HG03097 (cell line): ENCODE measurements around the gene KIF3B.
"Not testable (repeated sequence)": the region's sequence is repeated elsewhere in the genome, so short reads cannot be mapped to it uniquely, and the experiment has no call there.

Source experiments
- ATAC-seq: cut with Tn5 transposase; IDR thresholded peaks from one replicate; pipeline ENCODE4 v1.9.1; 2021; ENCODE audit not compliant: unreplicated experiment, low FRiP score

KIF3B gene

DNA sequence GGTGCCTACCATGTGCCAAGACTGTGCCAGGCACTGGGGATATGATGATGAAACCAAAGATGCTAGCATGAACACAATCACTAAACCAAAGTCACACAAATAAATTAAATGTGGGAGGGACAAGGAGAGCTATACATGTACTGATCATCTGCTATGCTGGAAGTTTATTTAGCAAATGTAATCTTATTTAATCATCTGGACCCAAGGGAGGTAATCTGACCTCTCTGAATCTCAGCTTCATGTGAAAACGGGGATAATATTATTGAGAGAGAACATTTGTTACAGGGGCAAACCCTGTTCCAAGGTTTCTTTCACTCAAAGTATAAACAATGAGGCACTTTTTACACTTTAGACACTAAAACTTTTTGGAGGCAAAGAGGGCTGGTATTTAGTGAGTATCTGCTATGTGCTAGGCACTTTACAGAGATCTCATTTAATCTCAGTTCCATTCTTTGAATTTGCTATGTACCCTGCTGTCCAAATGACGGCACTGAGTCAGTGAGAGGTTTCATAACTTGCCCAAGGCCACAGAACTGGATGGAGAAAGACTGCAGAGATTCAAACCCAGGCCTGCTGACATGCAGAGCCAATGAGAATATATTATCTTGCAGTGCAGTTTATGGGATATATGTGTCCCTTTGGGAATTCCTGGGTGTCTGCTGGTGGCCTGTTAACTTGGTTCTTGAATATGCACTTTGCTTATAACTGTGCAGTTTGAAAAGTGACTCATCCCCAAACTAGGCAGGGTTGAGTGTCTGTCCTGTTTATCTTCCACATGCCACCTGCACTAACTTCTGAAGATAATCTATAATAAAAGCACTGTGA, 77.4 kb downstream of the KIF3B start:
- ATAC-seq = no peak

DNA sequence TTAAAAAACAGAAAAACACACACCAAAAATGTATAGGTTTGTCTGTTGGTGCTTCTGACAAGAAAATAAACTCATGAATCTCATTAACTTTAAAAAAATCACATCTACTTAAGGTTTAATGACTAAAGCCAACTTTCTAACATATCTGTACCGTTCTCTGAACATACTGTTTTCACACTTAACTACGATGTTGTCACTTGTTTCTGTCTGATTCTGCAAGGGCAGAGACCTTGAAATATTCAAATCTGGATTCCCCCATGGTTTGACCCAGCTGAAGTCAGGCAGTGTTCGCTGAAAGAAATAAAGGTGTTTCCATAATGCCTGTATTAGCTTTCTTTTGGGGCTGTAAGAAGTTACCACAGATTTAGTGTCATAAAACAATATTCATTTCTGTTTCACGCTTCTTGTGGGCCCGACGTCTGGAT, 78.0 kb downstream of the KIF3B start:
- peak; percentile 27 for ATAC-seq

DNA sequence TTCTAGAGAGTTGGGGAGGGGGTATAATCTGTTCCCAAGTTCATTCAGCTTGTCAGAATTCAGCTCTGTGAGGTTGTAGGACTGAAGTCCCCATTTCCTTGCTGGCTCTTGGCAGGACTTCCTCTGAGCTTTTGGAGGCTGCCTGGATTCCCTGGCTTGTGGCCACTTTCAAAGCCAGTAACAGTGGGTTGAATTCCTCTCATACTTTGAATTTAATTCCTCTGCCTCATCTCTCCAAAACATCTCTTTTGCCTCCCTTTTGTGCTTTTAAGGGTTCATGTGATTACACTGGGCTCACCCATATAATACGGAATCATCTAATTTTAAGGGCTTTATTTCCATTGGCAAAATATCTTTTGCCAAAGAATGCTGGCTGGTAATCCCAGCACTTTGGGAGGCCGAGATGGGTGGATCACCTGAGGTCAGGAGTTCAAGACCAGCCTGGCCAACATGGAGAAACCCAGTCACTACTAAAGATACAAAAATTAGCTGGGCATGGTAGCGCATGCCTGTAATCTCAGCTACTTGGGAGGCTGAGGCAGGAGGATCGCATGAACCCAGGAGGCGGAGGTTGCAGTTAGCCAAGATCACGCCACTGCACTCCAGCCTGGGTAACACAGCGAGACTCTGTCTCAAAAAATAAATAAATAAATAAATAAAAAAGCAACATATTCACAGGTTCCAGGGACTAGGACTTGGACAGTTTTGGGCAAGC, 78.6 kb downstream of the KIF3B start:
- ATAC-seq = not testable (repeated sequence)

DNA sequence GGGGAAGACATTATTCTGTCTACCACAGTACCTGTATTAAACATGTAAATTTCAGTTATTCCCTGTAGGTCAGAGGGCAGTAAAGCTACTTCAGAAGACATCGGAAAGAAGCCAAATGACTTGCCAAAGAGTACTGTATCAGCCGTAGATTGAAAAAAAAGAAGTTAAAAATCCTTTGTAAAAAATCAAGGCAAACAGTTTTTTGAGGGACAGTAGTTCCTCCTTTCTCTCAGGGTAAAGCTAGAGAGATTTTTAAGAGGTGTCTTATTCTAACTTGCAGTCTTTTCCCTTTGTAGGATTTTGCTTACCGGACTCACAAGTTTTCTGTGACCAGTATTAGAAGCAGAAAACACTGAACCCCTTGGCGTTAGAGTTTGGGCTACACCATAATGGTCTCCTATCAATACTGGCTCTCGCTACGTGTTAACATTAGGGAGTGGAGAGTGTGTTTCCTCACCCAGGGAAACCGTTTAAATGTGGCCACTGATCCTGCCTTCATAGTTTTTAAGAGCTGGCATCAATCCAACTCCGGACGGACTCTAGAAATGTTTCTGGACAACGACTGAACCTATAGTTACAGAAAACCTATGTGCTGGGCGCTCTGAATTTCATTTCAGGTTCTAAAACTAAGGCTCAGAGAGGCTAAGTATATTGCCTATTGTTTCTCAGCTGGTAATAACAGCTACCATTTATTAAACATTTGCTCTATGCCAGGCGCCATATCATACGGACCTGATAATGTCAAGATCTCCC, 79.3 kb downstream of the KIF3B start:
- no peak for ATAC-seq

DNA sequence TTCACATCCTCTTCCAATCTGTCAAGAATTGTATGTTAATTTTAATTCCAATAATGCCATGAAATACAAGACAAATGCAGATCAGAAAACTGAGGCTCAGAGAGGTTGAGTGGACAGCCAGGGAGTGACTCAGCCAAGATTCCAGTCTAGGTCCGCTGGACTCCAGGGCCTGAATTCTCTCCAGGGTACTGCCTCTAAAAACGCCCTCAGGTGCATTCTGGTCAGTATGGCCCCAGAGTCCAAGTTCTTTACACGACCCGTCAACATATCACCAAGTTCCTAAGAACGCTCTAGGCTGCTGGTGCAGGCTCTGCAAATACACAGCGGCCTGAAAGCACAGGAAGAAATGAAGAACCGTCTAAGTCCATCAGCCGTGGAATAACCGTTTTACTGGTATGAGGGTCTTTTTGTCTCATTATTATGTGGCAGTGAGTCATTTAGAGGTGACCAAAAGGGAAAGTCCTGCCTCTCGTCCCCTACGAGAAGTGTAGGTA, 80.0 kb downstream of the KIF3B start:
- ATAC-seq = no peak

DNA sequence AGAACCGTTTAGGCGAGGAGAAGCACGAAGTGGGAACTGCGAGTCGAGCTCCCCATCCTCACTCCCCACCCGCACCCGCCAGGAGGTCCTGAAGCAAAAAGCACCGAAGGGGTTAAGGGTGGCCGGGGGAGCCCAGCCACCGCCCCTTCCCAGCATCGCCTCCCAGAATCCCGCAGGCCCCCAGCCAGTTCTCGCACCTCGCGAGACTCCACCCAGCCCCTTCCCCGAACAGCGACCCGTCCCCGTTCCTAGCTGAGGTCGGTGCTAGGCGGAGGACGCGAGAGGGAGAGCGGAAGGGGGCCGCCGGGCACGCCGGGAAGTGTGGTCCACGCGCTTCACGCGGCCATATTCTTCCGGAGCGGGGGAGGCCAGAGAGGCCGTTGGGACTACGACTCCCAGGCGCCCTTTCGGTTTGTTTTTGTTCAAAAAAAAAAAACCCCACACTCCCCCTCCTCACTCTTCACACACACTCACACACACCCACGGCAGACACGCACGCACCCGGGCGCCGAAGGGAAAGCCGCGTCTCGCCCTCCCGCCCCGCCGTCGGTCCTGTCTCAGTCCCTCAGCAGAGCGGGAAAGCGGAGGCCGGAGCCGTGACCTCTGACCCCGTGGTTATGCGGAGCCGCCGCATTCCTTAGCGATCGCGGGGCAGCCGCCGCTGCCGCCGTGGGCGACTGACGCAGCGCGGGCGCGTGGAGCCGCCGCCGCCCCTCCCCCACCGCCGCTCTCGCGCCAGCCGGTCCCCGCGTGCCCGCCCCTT, 80.6 kb downstream of the KIF3B start, which contains the start of gene ASXL1:
TSS of gene ASXL1 (plus strand) at position 463 of the 763 bp plus-strand sequence. CDS start 445 bp downstream, outside the sequence.
- peak; percentile 72 for ATAC-seq

DNA sequence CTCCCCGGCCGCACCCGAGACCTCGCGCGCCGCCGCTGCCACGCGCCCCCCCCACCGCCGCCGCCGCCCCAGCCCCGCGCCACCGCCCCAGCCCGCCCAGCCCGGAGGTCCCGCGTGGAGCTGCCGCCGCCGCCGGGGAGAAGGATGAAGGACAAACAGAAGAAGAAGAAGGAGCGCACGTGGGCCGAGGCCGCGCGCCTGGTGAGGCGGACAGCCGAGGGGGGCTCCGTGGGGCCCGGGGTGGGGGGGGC, 81.1 kb downstream of the KIF3B start:
- no peak for ATAC-seq

DNA sequence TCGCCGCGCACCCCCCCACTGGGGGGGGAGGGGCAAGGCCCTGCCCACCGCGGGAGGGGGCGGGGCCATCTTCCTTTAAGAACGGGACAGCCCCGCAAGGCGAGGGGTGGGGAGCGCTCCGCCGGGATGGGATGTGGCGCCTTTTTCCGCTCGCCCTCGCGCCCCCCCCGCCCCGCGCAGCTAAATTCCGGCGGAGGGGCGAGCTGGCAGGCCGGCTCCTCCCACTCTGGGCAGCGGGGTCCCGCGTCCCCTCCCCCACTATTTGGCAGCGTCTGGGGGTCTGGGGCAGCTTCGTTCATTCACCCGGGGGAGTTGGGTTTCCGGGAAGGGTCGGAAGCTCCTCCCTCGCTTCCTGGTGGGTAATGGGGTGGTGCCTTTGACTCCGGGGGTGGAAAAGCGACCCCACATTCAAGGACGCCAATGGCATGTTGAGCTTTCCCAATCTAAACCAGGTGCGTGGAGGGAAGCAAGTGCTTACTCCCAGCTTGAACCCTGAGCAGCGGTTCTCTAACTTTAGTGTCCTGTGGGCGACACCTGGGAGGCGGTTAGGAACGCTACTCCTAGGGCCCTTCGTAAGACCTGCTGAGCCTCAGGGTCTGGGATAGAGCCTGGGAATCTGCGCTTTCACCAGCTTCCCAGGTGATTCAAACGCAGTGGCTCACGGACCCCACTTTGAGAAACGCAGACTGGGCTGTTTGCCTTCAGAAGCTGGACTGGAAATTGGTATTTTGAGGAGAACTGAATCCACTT, 81.6 kb downstream of the KIF3B start:
- no peak for ATAC-seq

DNA sequence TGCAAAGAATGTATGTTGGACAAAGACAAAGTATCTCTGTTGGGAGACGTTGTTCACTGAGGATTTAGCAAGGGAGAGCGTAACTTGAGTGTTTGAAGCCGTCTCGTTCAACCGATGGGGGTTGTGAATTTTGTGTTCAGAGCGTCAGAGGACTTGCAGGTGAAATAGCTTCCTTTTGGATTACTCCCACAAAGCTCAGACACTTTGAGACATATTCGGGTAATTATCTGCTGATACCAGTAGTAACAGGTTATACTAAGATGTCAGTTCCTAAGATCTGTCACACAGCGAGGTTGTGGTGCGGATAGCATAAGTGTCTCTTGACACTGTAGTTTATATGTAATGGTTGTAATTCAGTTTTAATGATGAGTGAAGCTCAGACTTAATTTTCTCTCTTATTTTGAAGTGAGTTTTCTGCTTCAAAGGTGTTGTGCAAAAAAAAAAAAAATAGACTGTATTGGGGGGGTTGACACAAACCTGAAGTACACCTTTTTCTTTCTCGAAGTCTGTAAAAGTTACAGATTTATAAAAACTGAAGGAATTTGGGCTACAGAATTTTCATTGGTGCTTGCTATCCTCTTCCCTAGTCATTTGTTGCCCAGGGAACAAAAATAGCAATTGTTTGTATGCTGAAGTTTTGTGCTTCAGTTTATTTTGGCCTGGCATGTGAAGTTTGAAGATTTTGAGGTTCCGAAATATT, 82.3 kb downstream of the KIF3B start:
- ATAC-seq = no peak

DNA sequence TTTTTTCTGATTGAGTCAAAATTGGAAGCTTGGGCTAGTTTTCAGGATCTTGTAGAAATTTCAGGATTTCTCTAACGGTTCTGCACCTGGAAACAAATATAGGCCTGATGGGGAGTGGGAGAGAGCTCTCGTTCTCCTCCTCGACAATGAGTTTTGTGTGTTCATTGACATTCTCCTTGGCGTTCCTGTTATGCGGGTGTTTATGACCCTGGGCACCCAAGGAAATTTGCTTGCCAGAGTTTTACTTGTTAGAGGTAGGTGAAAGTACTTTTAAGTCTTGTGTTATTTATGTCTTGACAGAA, 82.8 kb downstream of the KIF3B start:
- ATAC-seq = no peak

DNA sequence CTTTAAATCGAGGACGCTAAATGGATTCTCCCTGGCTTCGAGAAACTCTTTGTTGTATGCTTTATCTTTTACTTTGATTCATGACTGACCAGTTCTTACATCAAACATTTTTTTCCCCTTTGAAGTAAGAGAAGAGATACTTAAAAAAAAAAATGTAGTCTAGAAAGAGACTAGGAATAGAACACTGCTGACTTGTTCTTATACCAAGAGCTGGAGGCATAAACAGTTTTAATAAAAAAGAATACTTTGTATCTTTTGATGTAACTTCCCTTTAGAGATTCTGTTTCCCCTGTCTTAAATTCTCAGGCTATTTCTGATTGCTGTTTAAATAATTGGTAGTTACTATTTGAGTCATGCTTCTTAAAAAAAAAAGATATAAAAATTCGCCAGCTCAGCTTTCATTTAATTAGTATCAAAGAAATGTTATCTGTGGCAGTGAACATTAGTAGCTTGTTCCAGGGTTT, 85.5 kb downstream of the KIF3B start:
- no peak for ATAC-seq

DNA sequence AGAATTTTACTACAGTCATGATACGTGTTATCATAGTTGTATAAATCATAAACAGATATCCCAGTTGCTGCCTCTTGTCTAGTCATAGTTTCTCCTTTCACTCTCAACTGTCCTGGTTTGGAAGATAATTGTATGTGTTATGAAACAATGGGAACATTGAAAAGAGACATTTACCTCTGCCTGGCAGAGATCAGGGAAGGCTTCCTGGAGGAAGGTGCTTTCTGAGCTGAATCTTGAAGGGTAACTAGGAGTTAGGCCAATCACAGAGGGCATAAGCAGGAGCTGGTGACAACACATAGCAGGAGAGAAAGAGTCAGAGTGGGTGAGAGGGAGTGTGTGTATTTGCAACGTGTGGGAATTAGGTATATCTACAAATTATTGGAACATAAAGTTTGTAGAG, 86.0 kb downstream of the KIF3B start:
- ATAC-seq = no peak

DNA sequence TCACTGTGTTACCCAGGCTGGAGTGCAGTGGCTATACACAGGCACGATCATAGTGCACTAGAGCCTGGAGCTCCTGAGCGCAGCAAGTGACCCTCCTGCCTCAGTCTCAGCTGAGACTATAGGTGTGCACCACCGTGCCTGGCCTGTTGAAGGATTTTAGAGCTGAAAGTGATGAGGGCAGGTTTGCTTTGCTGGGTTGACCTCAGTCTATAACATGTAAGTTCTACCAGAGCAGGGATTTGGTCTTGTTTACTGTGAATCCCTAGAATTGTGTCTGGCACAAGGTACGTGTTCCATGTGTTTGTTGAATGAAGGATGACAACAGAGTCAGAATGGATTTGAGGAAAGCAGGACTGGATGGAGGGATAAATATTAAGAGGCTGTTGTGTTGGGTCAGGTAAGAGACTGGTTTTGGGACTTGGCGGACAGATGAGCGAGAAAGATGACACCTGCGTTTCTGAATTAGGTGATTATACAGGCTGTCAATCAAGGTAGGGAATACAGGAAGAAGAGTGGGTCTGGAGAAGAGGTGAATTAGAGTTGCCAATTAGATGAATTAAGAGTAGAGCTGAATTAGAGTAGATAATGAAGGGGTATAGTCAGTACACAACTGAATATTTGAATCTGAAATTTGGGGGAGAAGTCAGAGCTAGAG, 87.2 kb downstream of the KIF3B start:
- ATAC-seq = no peak

DNA sequence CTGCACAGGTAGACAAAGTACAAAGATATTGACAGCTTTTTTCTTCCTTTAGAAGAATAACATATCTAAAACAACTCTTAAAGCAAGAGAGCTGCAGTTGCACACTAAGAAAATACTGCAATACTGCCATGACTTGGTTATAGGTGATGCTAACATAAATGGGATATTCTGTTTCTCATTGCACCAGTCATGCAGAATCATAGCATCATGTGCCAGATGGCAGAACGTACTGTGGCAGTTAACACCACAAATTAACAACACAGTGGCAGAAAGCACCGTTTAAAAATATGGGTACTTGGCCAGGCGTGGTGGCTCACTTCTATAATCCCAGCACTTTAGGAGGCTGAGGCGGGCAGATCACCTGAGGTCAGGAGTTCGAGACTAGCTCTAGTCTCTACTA, 88.1 kb downstream of the KIF3B start:
- ATAC-seq = no peak

DNA sequence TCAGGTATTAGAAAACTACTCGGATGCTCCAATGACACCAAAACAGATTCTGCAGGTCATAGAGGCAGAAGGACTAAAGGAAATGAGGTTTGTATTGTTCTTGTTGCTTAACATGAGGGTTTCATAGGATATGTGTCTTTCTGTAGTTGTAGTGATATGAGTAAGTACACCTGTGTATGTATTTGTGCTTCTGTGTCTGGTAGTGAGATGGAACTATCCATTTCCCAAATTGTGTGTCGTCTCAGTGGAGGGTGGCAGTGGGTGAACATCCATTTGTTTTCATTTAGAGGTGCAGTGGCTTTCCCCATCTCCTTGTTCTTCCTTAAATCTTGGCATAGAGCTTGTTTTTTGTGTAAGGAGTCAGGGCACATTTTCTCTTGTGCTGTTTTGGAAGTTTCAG, 88.9 kb downstream of the KIF3B start:
- no peak for ATAC-seq

DNA sequence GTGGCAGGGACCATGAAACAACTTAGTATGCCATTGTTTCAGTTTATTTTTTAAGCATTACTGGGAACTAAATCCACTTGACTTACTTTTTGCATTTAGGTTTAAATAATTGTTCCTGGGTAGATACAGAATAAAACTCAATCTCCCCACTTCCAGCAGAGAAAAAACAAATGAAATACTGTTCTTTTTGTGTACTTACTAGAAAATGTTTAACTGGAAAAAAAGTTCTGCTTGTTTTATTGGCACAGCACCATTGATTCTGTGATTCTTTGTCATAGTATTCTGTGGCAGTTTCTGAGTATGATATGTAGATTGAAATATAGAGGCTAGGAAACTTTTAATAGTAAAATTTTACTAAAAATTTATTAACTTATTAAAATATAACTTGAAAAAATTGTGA, 90.9 kb downstream of the KIF3B start:
- no peak for ATAC-seq

DNA sequence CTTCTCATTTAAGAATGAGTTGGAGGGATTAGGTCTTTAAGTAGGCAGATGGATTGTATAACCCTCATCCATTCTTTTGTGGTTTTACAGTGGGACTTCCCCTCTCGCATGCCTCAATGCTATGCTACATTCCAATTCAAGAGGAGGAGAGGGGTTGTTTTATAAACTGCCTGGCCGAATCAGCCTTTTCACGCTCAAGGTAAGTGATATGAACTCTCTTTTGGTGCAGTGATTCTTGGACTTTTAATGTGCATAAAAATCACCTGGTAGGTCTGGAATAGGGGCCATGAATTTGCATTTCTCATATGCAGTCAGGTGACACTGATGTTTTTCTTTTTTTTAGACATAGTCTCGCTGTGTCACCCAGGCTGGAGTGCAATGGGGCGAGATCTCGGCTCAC, 91.5 kb downstream of the KIF3B start:
- ATAC-seq = no peak

DNA sequence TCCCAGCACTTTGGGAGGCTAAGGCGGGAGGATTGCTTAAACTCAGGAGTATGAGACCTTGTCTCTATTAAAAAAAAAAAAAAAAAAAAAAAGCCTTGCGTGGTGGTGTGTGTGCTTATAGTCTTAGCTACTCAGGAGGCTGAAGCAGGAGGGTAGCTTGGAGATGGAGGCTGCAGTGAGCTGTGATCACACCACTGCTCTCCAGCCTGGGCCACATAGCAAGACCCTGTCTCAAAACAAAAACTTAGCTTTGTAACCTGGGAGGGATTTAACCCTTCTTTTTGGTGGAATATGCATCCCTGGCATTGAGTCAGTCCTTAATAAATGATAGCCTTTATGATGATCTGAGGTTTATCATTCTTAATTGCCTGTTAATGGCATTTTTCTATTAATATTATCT, 93.4 kb downstream of the KIF3B start:
- ATAC-seq = no peak

DNA sequence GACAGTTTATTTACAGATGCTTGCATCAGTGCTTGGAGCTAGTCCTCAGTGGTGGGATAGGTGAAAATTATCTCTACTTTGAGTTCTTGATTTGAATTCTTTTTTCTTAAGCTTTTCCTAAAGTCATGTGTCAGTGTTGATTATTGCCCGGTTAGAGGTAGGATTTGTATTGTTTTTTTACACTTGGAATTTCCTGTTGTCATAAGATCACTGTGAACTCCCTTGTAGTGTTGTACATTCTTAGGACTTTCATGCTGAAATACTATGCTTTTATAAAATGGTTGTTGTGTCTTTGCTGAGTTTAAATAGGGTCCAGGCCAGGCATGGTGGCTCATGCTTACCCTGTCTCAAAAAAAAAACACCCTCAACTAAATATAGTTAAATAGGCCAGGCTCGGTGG, 101.0 kb downstream of the KIF3B start:
- no peak for ATAC-seq
